GM23338 (cell line): ENCODE results near the gene STK17A. TPM values are rescaled to one million over a fixed set of nuclear protein-coding genes. Genes with fewer than 3 reads are reported as not detected.
A peak's percentile ranks its signal among the peaks of the same experiment; 100 is the strongest.

Source experiments
- ATAC-seq: fragments of 200-7000 bp; cut with Tn5 transposase; 3 replicates; pipeline ENCODE4 v1.9.1; 2020
- DNase-seq: peaks from one replicate; pipeline ENCODE4 v3.0.0-alpha.2; 2015; ENCODE audit warnings: low spot score
- H2AFZ ChIP-seq: fragments of 200-600 bp; sonication (generic); 2 replicates; pipeline ENCODE4 v1.8.0; 2016; ENCODE audit warnings: antibody characterized with exemption, mild to moderate bottlenecking, moderate library complexity
- H3F3A ChIP-seq: fragments of 200-600 bp; sonication (generic); replicated peaks from 2 replicates; pipeline ENCODE4 v1.8.0; 2017; ENCODE audit warnings: antibody characterized with exemption, mixed run types, low read depth
- H3K27ac ChIP-seq: fragments of 200-600 bp; sonication (generic); 2 replicates; pipeline ENCODE4 v1.6.1; 2016; ENCODE audit warnings: low read depth
- H3K27me3 ChIP-seq: fragments of 200-600 bp; sonication (generic); 2 replicates; pipeline ENCODE4 v1.8.0; 2016; ENCODE audit warnings: mild to moderate bottlenecking, mixed run types, moderate library complexity; ENCODE audit not compliant: insufficient read depth
- H3K36me3 ChIP-seq: fragments of 200-600 bp; sonication (generic); 2 replicates; pipeline ENCODE4 v1.8.0; 2016; ENCODE audit warnings: mild to moderate bottlenecking; ENCODE audit not compliant: insufficient read depth
- H3K4me1 ChIP-seq: fragments of 200-600 bp; sonication (generic); 2 replicates; pipeline ENCODE4 v1.8.0; 2016; ENCODE audit warnings: mild to moderate bottlenecking, moderate library complexity; ENCODE audit not compliant: insufficient read depth
- H3K4me2 ChIP-seq: fragments of 200-600 bp; sonication (generic); 2 replicates; pipeline ENCODE4 v1.7.1; 2017; ENCODE audit warnings: mixed run types
- H3K4me3 ChIP-seq: fragments of 200-600 bp; sonication (generic); 2 replicates; pipeline ENCODE4 v1.6.1; 2016; ENCODE audit warnings: mixed run types
- H3K79me2 ChIP-seq: fragments of 200-600 bp; sonication (generic); replicated peaks from 2 replicates; pipeline ENCODE4 v1.8.0; 2017; ENCODE audit warnings: mild to moderate bottlenecking; ENCODE audit not compliant: insufficient read depth
- H3K9me2 ChIP-seq: fragments of 200-600 bp; sonication (generic); 2 replicates; pipeline ENCODE4 v1.8.0; 2017; ENCODE audit not compliant: insufficient read depth
- H4K20me1 ChIP-seq: fragments of 200-600 bp; sonication (generic); replicated peaks from 2 replicates; pipeline ENCODE4 v1.8.0; 2017; ENCODE audit warnings: mild to moderate bottlenecking; ENCODE audit not compliant: insufficient read depth
- H3K27ac Mint-ChIP-seq: 2 replicates; pipeline ENCODE4 v1.8.0; 2020; ENCODE audit warnings: inconsistent platforms, mild to moderate bottlenecking, moderate library complexity, mixed read lengths
- H3K27me3 Mint-ChIP-seq: 3 replicates; pipeline ENCODE4 v1.8.0; 2022; ENCODE audit warnings: low read depth, mild to moderate bottlenecking, moderate library complexity, mixed read lengths, inconsistent platforms; ENCODE audit not compliant: insufficient read depth, poor library complexity
- H3K36me3 Mint-ChIP-seq: 3 replicates; pipeline ENCODE4 v1.8.0; 2021; ENCODE audit warnings: low read depth, mild to moderate bottlenecking, inconsistent platforms, moderate library complexity, mixed read lengths
- H3K4me1 Mint-ChIP-seq: 3 replicates; pipeline ENCODE4 v1.8.0; 2020; ENCODE audit warnings: mild to moderate bottlenecking, inconsistent platforms, mixed read lengths
- H3K4me3 Mint-ChIP-seq: 3 replicates; pipeline ENCODE4 v1.8.0; 2021; ENCODE audit warnings: moderate library complexity, mild to moderate bottlenecking, inconsistent platforms, mixed read lengths
- H3K9me3 Mint-ChIP-seq: 3 replicates; pipeline ENCODE4 v1.8.0; 2020; ENCODE audit warnings: moderate library complexity, mild to moderate bottlenecking, inconsistent platforms, mixed read lengths
- CTCF ChIP-seq, 2 experiments: fragments of 200-600 bp in 1 of 2; sonication (generic) in 1 of 2; conservative IDR thresholded peaks; 2 replicates each; pipeline versions ENCODE4 v1.5.1 to v1.6.1; 2016 to 2017; ENCODE audit warnings: antibody characterized with exemption in 2 of 2, low read depth in 2 of 2, mild to moderate bottlenecking in 2 of 2, moderate library complexity in 1 of 2
- ETS1 ChIP-seq: IDR thresholded peaks from 2 replicates; pipeline ENCODE4 v1.6.1; 2016; ENCODE audit warnings: antibody characterized with exemption
- EZH2phosphoT487 ChIP-seq: fragments of 200-600 bp; sonication (generic); IDR thresholded peaks from one replicate; pipeline ENCODE4 v1.8.1; 2018; ENCODE audit warnings: antibody characterized with exemption; ENCODE audit not compliant: unreplicated experiment
- JUNB ChIP-seq: IDR thresholded peaks from one replicate; pipeline ENCODE4 v1.6.1; 2016; ENCODE audit warnings: antibody characterized with exemption; ENCODE audit not compliant: unreplicated experiment
- REST ChIP-seq: IDR thresholded peaks from one replicate; pipeline ENCODE4 v1.6.1; 2018; ENCODE audit warnings: antibody characterized with exemption; ENCODE audit not compliant: unreplicated experiment
- ZNF462 ChIP-seq: fragments of 250-450 bp; sonication (Bioruptor Pico); IDR thresholded peaks from 2 replicates; pipeline ENCODE4 v1.5.0; 2020; ENCODE audit warnings: mild to moderate bottlenecking, moderate library complexity
- polyA plus RNA-seq: library from polyadenylated mRNA; unstranded; fragments of >200 nt; fragmentation: Nextera tagmentation; extraction: Ambion mirVana; gene quantifications from 2 replicates; pipeline ENCODE4 v1.2.1, GENCODE V29; 2016
- total RNA-seq: library from RNA; depleted of rRNA; stranded (reverse); fragments of >200 nt; shearing (Covaris generic); gene quantifications from 2 replicates; pipeline ENCODE4 v1.2.3, GENCODE V29; 2014

The STK17A gene
- total and polyA plus RNA-seq, 2 experiments from 2014 or later: 21.2 to 21.8 TPM

GRCh38 chr7:43650457-43651052 lies 67.6 kb downstream of the STK17A start (continued):
- no peak for TF ChIP-seq EZH2phosphoT487

GRCh38 chr7:43652364-43652763 lies 69.5 kb downstream of the STK17A start:
- Histone ChIP-seq H3K4me1 (peaks cover 53% of the 10 kb centered on the region), H3K9me2 (no peaks in the 10 kb centered on the region), H3K27ac (0 out of 2 replicates have a peak overlapping the region, but pooled peaks have one; percentile 33), H3F3A (0 out of 2 replicates have a peak, but pooled peaks cover 5% of the 10 kb centered on the region), H3K36me3 (no peaks in the 10 kb centered on the region), H3K79me2 (peaks cover 64% of the 10 kb centered on the region), H4K20me1 (no peaks in the 10 kb centered on the region; the same call in 1 of the 2 replicates), H3K4me3 (no peak overlapping the region), H2AFZ (no peak overlapping the region), H3K4me2 (no peak overlapping the region), H3K27me3 (no peaks in the 10 kb centered on the region)
- Mint-ChIP-seq H3K27ac (peak overlapping the region; percentile 36; the same call in 1 of the 2 replicates), H3K4me3 (no peak overlapping the region), H3K36me3 (peaks cover 37% of the 10 kb centered on the region), H3K4me1 (peaks cover 52% of the 10 kb centered on the region), H3K9me3 (no peaks in the 10 kb centered on the region; the same call in 2 of the 3 replicates), H3K27me3 (peaks cover 3% of the 10 kb centered on the region)
- no peak for ATAC-seq
- no peak for TF ChIP-seq JUNB
- TF ChIP-seq CTCF (conservative IDR thresholded peaks at IDR 0.05; ENCODE audit: low read depth in 2 of 2): peak in 1 of 2 experiments; percentile 27; a peak in 1 of 4 replicates
- no peak for DNase-seq

GRCh38 chr7:43653466-43653865 lies 70.6 kb downstream of the STK17A start:
- H3K9me2 ChIP-seq: no peaks in the 10 kb centered on the region
- no peak for TF ChIP-seq ETS1
- TF ChIP-seq JUNB: no peak
- no peak for TF ChIP-seq REST
- TF ChIP-seq ZNF462 (CRISPR knock-in tag): no peak

More at GRCh38 chr7:43653466-43653865, 70.6 kb downstream of the STK17A start:
- peaks cover 31% of the 10 kb centered on the region for H3K36me3 Mint-ChIP-seq
- no peak for DNase-seq
- Histone ChIP-seq H3K27ac (peak overlapping the region; percentile 27; the same call in 1 of the 2 replicates), H3K4me3 (no peak overlapping the region), H4K20me1 (no peaks in the 10 kb centered on the region; the same call in 1 of the 2 replicates), H2AFZ (no peak overlapping the region), H3K27me3 (no peaks in the 10 kb centered on the region), H3K4me2 (no peak overlapping the region), H3K79me2 (peaks cover 75% of the 10 kb centered on the region), H3K4me1 (peaks cover 52% of the 10 kb centered on the region), H3K36me3 (no peaks in the 10 kb centered on the region), H3F3A (no peaks in the 10 kb centered on the region)
- H3K9me3 Mint-ChIP-seq: no peaks in the 10 kb centered on the region; the same call in 2 of the 3 replicates
- no peak overlapping the region for H3K27ac Mint-ChIP-seq
- ATAC-seq: no peak
- H3K27me3 Mint-ChIP-seq: no peaks in the 10 kb centered on the region
- H3K4me3 Mint-ChIP-seq: no peak overlapping the region
- H3K4me1 Mint-ChIP-seq: peaks cover 50% of the 10 kb centered on the region
